WTC11 (cell line): ENCODE results near the gene AKAP13. TPM values are rescaled to one million over a fixed set of nuclear protein-coding genes. Genes with fewer than 3 reads are reported as not detected.

Source experiments
- ATAC-seq: fragments of 200-7000 bp; cut with Tn5 transposase; 2 replicates; pipeline ENCODE4 v1.10.0; 2021; ENCODE audit warnings: mild to moderate bottlenecking, moderate library complexity
- CTCF ChIA-PET: fragments of 300-600 bp; sonication (Branson Sonifier 250); formaldehyde crosslinking; loops from one replicate; lab custom pipeline; 2021; ENCODE audit warnings: antibody characterized with exemption; lab: Charles Lee
- POLR2A ChIA-PET: fragments of 350-600 bp; sonication (Branson Sonifier 250); formaldehyde crosslinking; loops from one replicate; lab custom pipeline; 2021; ENCODE audit warnings: antibody characterized with exemption; lab: Charles Lee
- DNase-seq: peaks from one replicate; pipeline ENCODE4 v3.0.0; 2021; ENCODE audit warnings: low spot score
- H3K27ac Mint-ChIP-seq: 2 replicates; pipeline ENCODE4 v1.8.0; 2021; ENCODE audit warnings: mixed read lengths
- H3K27me3 Mint-ChIP-seq: 2 replicates; pipeline ENCODE4 v1.8.0; 2021; ENCODE audit warnings: low read depth, mild to moderate bottlenecking, moderate library complexity, mixed read lengths
- H3K36me3 Mint-ChIP-seq: 2 replicates; pipeline ENCODE4 v1.8.0; 2021; ENCODE audit warnings: mixed read lengths
- H3K4me1 Mint-ChIP-seq: 2 replicates; pipeline ENCODE4 v1.8.0; 2022; ENCODE audit warnings: mixed read lengths
- H3K4me3 Mint-ChIP-seq: 2 replicates; pipeline ENCODE4 v1.8.0; 2021; ENCODE audit warnings: mild to moderate bottlenecking, moderate library complexity, mixed read lengths
- H3K9me3 Mint-ChIP-seq: 2 replicates; pipeline ENCODE4 v1.8.0; 2021; ENCODE audit warnings: mixed read lengths
- ESRRA ChIP-seq: sonication (generic); formaldehyde crosslinking; IDR thresholded peaks from 2 replicates; pipeline ENCODE4 v1.8.1; 2022; ENCODE audit warnings: mild to moderate bottlenecking, missing genetic modification reagents, borderline replicate concordance
- IRF2 ChIP-seq: sonication (generic); formaldehyde crosslinking; IDR thresholded peaks from 2 replicates; pipeline ENCODE4 v1.8.0; 2022; ENCODE audit warnings: low read depth, missing genetic modification reagents, borderline replicate concordance
- JUN ChIP-seq: sonication (generic); formaldehyde crosslinking; IDR thresholded peaks from 2 replicates; pipeline ENCODE4 v1.8.0; 2023; ENCODE audit warnings: mild to moderate bottlenecking, missing genetic modification reagents
- MXD4 ChIP-seq: fragments of 250-450 bp; sonication (Bioruptor Pico); IDR thresholded peaks from 2 replicates; pipeline ENCODE4 v1.8.0; 2021; ENCODE audit warnings: mild to moderate bottlenecking, moderate library complexity, borderline replicate concordance
- MYBL2 ChIP-seq: sonication (generic); formaldehyde crosslinking; IDR thresholded peaks from 2 replicates; pipeline ENCODE4 v1.8.1; 2023; ENCODE audit warnings: mild to moderate bottlenecking, moderate library complexity, missing genetic modification reagents
- NFYB ChIP-seq: sonication (generic); formaldehyde crosslinking; conservative IDR thresholded peaks from 2 replicates; pipeline ENCODE4 v1.8.0; 2022; ENCODE audit warnings: low read depth, missing genetic modification reagents
- RORB ChIP-seq: fragments of 250-450 bp; sonication (Bioruptor Pico); IDR thresholded peaks from 2 replicates; pipeline ENCODE4 v1.9.0; 2021; ENCODE audit warnings: mild to moderate bottlenecking
- SOX15 ChIP-seq: fragments of 250-450 bp; sonication (Bioruptor Pico); IDR thresholded peaks from 2 replicates; pipeline ENCODE4 v1.9.0; 2021; ENCODE audit warnings: mild to moderate bottlenecking
- TP53 ChIP-seq: sonication (generic); formaldehyde crosslinking; IDR thresholded peaks from 2 replicates; pipeline ENCODE4 v1.8.1; 2023; ENCODE audit warnings: mild to moderate bottlenecking, missing genetic modification reagents
- ZNF232 ChIP-seq: sonication (generic); formaldehyde crosslinking; IDR thresholded peaks from 2 replicates; pipeline ENCODE4 v1.8.0; 2022; ENCODE audit warnings: mild to moderate bottlenecking, missing genetic modification reagents
- total RNA-seq: library from RNA; stranded (reverse); gene quantifications from 3 replicates; pipeline ENCODE4 v1.2.3, GENCODE V29; 2021
- TF ChIP-seq, protein P1 (sequence below): sonication (generic); formaldehyde crosslinking; IDR thresholded peaks from 2 replicates; pipeline ENCODE4 v1.8.0; 2023; ENCODE audit warnings: mild to moderate bottlenecking, missing genetic modification reagents
- TF ChIP-seq, protein P2 (sequence below): sonication (generic); formaldehyde crosslinking; IDR thresholded peaks from 2 replicates; pipeline ENCODE4 v1.8.1; 2022; ENCODE audit warnings: mild to moderate bottlenecking, moderate library complexity, missing genetic modification reagents
- TF ChIP-seq, protein P3 (sequence below): fragments of 250-450 bp; sonication (Bioruptor Pico); conservative IDR thresholded peaks from 2 replicates; pipeline ENCODE4 v1.9.0; 2021; ENCODE audit warnings: mild to moderate bottlenecking
- TF ChIP-seq, protein P4 (sequence below): fragments of 250-450 bp; sonication (Bioruptor Pico); IDR thresholded peaks from 2 replicates; pipeline ENCODE4 v1.9.0; 2021; ENCODE audit warnings: mild to moderate bottlenecking
- TF ChIP-seq, protein P5 (sequence below): sonication (generic); formaldehyde crosslinking; IDR thresholded peaks from 2 replicates; pipeline ENCODE4 v1.8.0; 2023; ENCODE audit warnings: missing genetic modification reagents, mild to moderate bottlenecking, borderline replicate concordance
- TF ChIP-seq, protein P6 (sequence below): sonication (generic); formaldehyde crosslinking; IDR thresholded peaks from 2 replicates; pipeline ENCODE4 v1.8.1; 2023; ENCODE audit warnings: mild to moderate bottlenecking, missing genetic modification reagents
- TF ChIP-seq, protein P7 (sequence below): sonication (generic); formaldehyde crosslinking; IDR thresholded peaks from 2 replicates; pipeline ENCODE4 v1.8.1; 2022; ENCODE audit warnings: low read depth, missing genetic modification reagents, borderline replicate concordance

AKAP13 gene
- total RNA-seq, 1 experiment from 2014 or later: 50.3 TPM

DNA sequence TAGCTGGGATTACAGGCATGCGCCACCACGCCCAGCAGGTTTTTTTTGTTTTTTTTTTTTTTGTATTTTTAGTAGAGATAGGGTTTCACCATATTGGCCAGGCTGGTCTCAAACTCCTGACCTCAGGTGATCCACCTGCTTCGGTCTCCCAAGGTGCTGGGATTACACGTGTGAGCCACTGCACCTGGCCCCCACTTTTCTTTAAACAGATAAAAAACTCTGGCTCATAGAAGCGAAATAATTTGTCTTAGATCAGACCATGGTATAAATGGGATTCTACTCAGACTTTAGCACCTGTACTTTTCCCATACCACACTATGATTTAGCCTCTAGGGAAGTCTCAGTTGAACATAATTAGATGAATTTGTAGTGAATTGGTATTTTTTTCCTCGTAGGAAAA, 182.4 kb downstream of the AKAP13 start (continued):
- TF ChIP-seq, protein P1, sequence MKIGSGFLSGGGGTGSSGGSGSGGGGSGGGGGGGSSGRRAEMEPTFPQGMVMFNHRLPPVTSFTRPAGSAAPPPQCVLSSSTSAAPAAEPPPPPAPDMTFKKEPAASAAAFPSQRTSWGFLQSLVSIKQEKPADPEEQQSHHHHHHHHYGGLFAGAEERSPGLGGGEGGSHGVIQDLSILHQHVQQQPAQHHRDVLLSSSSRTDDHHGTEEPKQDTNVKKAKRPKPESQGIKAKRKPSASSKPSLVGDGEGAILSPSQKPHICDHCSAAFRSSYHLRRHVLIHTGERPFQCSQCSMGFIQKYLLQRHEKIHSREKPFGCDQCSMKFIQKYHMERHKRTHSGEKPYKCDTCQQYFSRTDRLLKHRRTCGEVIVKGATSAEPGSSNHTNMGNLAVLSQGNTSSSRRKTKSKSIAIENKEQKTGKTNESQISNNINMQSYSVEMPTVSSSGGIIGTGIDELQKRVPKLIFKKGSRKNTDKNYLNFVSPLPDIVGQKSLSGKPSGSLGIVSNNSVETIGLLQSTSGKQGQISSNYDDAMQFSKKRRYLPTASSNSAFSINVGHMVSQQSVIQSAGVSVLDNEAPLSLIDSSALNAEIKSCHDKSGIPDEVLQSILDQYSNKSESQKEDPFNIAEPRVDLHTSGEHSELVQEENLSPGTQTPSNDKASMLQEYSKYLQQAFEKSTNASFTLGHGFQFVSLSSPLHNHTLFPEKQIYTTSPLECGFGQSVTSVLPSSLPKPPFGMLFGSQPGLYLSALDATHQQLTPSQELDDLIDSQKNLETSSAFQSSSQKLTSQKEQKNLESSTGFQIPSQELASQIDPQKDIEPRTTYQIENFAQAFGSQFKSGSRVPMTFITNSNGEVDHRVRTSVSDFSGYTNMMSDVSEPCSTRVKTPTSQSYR (CRISPR knock-in tag): no peak
- TF ChIP-seq, protein P2, sequence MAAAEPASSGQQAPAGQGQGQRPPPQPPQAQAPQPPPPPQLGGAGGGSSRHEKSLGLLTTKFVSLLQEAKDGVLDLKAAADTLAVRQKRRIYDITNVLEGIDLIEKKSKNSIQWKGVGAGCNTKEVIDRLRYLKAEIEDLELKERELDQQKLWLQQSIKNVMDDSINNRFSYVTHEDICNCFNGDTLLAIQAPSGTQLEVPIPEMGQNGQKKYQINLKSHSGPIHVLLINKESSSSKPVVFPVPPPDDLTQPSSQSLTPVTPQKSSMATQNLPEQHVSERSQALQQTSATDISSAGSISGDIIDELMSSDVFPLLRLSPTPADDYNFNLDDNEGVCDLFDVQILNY (CRISPR knock-in tag): no peak
- no peak for TF ChIP-seq ZNF232 (CRISPR knock-in tag)
- no peak for TF ChIP-seq TP53
- TF ChIP-seq IRF2: no peak
- TF ChIP-seq, all 79 proteins: peak for 0

DNA sequence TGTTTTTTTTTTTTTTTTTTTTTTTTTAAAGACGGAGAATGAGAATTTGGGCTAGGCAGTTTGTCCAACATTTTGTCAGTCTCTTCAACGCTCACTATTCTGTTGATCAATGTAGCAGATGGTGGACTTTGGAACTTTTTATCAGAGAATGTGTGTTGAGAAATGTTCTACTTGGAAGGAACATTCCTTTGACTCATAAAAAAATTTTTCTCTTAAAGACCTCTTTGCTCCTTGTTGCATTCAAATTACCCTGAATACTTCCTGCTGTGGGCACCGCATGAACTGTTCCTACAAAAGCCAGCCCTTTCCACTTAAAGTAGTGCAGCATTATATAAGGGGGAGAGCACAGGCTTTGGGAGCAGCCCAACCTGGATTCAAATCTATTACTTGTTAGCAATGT, 182.9 kb downstream of the AKAP13 start:
- Mint-ChIP-seq H3K4me3 (no peak overlapping the region), H3K4me1 (peaks cover 42% of the 10 kb centered on the region), H3K27ac (no peak overlapping the region), H3K27me3 (no peaks in the 10 kb centered on the region), H3K9me3 (no peaks in the 10 kb centered on the region), H3K36me3 (no peaks in the 10 kb centered on the region)
- POLR2A ChIA-PET: no interaction called here
- TF ChIP-seq ESRRA (CRISPR knock-in tag) (no peak), SOX15 (CRISPR knock-in tag) (no peak), MYBL2 (CRISPR knock-in tag) (no peak), RORB (CRISPR knock-in tag) (no peak), JUN (CRISPR knock-in tag) (no peak)
- TF ChIP-seq, protein P3, sequence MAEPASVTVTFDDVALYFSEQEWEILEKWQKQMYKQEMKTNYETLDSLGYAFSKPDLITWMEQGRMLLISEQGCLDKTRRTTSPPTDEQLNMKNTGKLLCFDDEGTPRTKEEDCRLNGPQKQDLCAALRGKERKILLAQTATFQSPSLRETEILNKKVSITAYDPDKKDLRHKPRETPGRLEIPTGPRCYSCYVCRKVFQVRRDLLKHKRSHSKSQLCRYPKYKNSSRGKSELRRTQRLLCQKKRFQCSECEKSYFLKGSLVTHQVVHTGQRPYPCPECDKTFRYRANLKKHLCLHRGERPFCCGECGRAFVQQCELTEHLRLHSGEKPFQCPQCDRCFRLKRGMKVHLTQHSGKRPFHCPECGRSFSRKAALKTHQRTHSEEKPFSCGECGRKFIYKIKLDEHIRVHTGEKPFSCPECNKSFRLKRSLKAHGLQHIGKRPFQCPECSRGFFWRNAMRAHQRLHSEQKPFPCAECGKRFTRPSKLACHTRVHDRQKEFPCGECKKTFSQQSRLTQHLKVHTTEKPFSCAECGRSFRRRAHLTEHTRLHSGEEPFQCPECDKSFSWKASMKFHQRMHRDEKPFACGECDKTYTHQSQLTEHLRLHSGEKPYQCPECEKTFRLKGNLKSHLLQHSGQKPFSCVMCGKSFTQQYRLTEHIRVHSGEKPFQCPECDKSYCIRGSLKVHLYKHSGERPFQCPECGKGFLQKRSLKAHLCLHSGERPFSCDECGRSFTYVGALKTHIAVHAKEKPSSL: no peak
- TF ChIP-seq, protein P4, sequence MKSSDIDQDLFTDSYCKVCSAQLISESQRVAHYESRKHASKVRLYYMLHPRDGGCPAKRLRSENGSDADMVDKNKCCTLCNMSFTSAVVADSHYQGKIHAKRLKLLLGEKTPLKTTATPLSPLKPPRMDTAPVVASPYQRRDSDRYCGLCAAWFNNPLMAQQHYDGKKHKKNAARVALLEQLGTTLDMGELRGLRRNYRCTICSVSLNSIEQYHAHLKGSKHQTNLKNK (CRISPR knock-in tag): no peak
- ATAC-seq: peak; percentile 73
- CTCF ChIA-PET: no interaction called here
- no peak for DNase-seq

DNA sequence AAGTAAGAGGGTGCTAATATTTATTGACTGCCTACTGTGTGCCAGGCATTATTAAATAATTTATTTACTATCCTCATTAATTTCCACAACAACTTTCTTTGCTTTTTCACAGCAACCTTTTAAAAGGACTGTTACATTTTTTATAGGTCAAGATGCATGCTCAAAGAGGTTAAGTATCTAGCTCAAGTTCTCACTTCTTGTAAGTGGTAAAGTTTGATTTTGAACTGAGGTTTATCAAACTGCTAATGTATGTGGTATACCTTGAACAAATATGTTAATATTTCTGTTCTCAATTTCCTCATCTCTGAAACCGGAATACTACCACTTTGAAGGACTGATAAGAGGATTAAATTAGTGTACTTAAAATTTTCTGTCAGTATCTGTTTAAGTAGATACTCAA, 183.3 kb downstream of the AKAP13 start:
- H3K27ac Mint-ChIP-seq: no peak overlapping the region
- H3K36me3 Mint-ChIP-seq: no peaks in the 10 kb centered on the region
- H3K9me3 Mint-ChIP-seq: no peaks in the 10 kb centered on the region
- CTCF ChIA-PET: no interaction called here
- DNase-seq (no peak), ATAC-seq (no peak)
- H3K4me1 Mint-ChIP-seq: peaks cover 38% of the 10 kb centered on the region
- no peak overlapping the region for H3K4me3 Mint-ChIP-seq
- no peaks in the 10 kb centered on the region for H3K27me3 Mint-ChIP-seq
- POLR2A ChIA-PET: no interaction called here
- TF ChIP-seq, protein P5, sequence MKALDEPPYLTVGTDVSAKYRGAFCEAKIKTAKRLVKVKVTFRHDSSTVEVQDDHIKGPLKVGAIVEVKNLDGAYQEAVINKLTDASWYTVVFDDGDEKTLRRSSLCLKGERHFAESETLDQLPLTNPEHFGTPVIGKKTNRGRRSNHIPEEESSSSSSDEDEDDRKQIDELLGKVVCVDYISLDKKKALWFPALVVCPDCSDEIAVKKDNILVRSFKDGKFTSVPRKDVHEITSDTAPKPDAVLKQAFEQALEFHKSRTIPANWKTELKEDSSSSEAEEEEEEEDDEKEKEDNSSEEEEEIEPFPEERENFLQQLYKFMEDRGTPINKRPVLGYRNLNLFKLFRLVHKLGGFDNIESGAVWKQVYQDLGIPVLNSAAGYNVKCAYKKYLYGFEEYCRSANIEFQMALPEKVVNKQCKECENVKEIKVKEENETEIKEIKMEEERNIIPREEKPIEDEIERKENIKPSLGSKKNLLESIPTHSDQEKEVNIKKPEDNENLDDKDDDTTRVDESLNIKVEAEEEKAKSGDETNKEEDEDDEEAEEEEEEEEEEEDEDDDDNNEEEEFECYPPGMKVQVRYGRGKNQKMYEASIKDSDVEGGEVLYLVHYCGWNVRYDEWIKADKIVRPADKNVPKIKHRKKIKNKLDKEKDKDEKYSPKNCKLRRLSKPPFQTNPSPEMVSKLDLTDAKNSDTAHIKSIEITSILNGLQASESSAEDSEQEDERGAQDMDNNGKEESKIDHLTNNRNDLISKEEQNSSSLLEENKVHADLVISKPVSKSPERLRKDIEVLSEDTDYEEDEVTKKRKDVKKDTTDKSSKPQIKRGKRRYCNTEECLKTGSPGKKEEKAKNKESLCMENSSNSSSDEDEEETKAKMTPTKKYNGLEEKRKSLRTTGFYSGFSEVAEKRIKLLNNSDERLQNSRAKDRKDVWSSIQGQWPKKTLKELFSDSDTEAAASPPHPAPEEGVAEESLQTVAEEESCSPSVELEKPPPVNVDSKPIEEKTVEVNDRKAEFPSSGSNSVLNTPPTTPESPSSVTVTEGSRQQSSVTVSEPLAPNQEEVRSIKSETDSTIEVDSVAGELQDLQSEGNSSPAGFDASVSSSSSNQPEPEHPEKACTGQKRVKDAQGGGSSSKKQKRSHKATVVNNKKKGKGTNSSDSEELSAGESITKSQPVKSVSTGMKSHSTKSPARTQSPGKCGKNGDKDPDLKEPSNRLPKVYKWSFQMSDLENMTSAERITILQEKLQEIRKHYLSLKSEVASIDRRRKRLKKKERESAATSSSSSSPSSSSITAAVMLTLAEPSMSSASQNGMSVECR (CRISPR knock-in tag): no peak
- TF ChIP-seq NFYB (CRISPR knock-in tag) (no peak), MXD4 (CRISPR knock-in tag) (no peak)
- TF ChIP-seq, protein P1 (CRISPR knock-in tag): no peak
- TF ChIP-seq, protein P6, sequence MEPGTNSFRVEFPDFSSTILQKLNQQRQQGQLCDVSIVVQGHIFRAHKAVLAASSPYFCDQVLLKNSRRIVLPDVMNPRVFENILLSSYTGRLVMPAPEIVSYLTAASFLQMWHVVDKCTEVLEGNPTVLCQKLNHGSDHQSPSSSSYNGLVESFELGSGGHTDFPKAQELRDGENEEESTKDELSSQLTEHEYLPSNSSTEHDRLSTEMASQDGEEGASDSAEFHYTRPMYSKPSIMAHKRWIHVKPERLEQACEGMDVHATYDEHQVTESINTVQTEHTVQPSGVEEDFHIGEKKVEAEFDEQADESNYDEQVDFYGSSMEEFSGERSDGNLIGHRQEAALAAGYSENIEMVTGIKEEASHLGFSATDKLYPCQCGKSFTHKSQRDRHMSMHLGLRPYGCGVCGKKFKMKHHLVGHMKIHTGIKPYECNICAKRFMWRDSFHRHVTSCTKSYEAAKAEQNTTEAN (CRISPR knock-in tag): no peak
- TF ChIP-seq, protein P7, sequence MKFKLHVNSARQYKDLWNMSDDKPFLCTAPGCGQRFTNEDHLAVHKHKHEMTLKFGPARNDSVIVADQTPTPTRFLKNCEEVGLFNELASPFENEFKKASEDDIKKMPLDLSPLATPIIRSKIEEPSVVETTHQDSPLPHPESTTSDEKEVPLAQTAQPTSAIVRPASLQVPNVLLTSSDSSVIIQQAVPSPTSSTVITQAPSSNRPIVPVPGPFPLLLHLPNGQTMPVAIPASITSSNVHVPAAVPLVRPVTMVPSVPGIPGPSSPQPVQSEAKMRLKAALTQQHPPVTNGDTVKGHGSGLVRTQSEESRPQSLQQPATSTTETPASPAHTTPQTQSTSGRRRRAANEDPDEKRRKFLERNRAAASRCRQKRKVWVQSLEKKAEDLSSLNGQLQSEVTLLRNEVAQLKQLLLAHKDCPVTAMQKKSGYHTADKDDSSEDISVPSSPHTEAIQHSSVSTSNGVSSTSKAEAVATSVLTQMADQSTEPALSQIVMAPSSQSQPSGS (CRISPR knock-in tag): no peak
